HEK293 (cell line): Measurements from ENCODE around the gene CLASP1.

Source experiments
- CTCF ChIP-seq: fragments of 450-650 bp; formaldehyde crosslinking; IDR thresholded peaks from 2 replicates; pipeline ENCODE4 v1.5.1; 2016; ENCODE audit warnings: missing biosample characterization, missing genetic modification characterization
- MZF1 ChIP-seq: fragments of 450-650 bp; formaldehyde crosslinking; IDR thresholded peaks from 2 replicates; pipeline ENCODE4 v1.5.1; 2017; ENCODE audit warnings: missing biosample characterization, missing genetic modification characterization, borderline replicate concordance
- ZNF423 ChIP-seq: fragments of 450-650 bp; formaldehyde crosslinking; IDR thresholded peaks from 2 replicates; pipeline ENCODE4 v1.5.1; 2016; ENCODE audit warnings: missing biosample characterization, missing genetic modification characterization

DNA sequence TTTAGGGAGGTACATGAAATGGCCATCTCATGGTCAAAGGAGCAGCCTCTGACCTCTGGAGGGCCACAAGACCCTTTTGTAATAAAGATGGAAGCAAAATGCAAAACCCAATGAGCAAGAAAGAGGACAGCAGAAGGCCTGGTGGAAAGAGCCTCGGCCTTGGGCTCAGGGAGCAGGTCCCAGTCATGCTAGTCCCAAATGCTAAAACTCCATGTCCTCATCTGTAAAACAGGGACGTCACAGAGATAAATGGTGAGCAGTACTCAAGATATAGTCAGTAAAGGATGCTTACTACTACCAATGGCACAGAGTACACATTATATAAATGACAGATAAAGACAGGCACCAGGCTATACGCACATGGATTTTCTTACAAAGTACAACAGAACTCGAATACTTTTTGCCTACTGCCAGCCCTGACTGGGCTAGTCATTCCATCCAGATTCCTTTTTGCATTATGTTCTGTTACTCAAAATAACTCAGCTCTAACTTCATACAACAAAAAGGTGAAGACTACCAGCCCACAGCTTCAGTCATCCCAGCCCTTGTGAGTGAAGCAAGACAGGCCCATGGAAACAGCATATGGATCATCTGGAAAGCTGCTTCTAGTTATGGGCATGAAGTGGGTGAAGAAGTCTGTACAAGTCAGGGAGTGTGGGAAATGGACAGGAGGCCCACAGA, 299.4 kb downstream of the CLASP1 start:
- TF ChIP-seq ZNF423 (tag by site-specific recombination): no peak
- no peak for TF ChIP-seq CTCF (tag by site-specific recombination)
- no peak for TF ChIP-seq MZF1 (tag by site-specific recombination)
